Sigmoid colon (tissue), 7 donors: ENCODE measurements around the gene TEDC1. TPM values are rescaled to one million over a fixed set of nuclear protein-coding genes. Genes with fewer than 3 reads are reported as not detected.

Experiments used
- DNase-seq: peaks from one replicate; pipeline ENCODE4 v3.0.0-alpha.2; 2019
- H3K27ac ChIP-seq, 4 donors: fragments of 200-600 bp; sonication (generic); one replicate each; pipeline ENCODE4 v1.5.1; 2016 to 2019; ENCODE audit warnings: mild to moderate bottlenecking in 1 of 4
- H3K27me3 ChIP-seq, 3 donors: fragments of 200-600 bp; sonication (generic); one replicate each; pipeline ENCODE4 v1.5.1; 2019; ENCODE audit warnings: mild to moderate bottlenecking in 1 of 3
- H3K36me3 ChIP-seq, 4 donors: fragments of 200-600 bp; sonication (generic); one replicate each; pipeline ENCODE4 v1.5.1; 2016 to 2019
- H3K4me1 ChIP-seq, 4 donors: fragments of 200-600 bp; sonication (generic); one replicate each; pipeline ENCODE4 v1.5.1; 2017 to 2019
- H3K4me3 ChIP-seq, 4 donors: fragments of 200-600 bp; sonication (generic); one replicate each; pipeline ENCODE4 v1.5.1; 2017 to 2019; ENCODE audit warnings: mild to moderate bottlenecking in 2 of 4, moderate library complexity in 1 of 4
- H3K9me3 ChIP-seq, 4 donors: fragments of 200-600 bp in 3 of 4; sonication (generic) in 3 of 4; one replicate each; pipeline versions ENCODE4 v1.5.1 to v1.6.1; 2013 to 2019
- CTCF ChIP-seq, 4 experiments: fragments of 450-650 bp in 3 of 4; fragments of 200-600 bp in 1 of 4; IDR thresholded peaks; one replicate each; pipeline ENCODE4 v1.5.1; 2016 to 2019; ENCODE audit warnings: antibody characterized with exemption in 4 of 4, mild to moderate bottlenecking in 3 of 4, moderate library complexity in 2 of 4
- EP300 ChIP-seq, 4 donors: sonication (generic); formaldehyde crosslinking; IDR thresholded peaks; one replicate each; pipeline ENCODE4 v1.6.1; 2017; ENCODE audit warnings: antibody characterized with exemption in 4 of 4
- POLR2A ChIP-seq, 2 donors: fragments of 450-650 bp; IDR thresholded peaks; one replicate each; pipeline ENCODE4 v1.6.1; 2016; ENCODE audit warnings: antibody characterized with exemption in 2 of 2, mild to moderate bottlenecking in 2 of 2, moderate library complexity in 2 of 2
- POLR2AphosphoS5 ChIP-seq, 4 donors: sonication (generic); formaldehyde crosslinking; IDR thresholded peaks; one replicate each; pipeline ENCODE4 v1.6.1; 2017; ENCODE audit warnings: antibody characterized with exemption in 4 of 4
- WGBS, 2 donors: extraction: QIAGEN DNeasy Blood & Tissue Kit; methylation state at CpG; one replicate each; pipeline ENCODE4 v1.1.7; 2013; 5-methylcytosine and 5-hydroxymethylcytosine counted together
- intact Hi-C: fragments of 100-400 bp; cut with DNase I; formaldehyde crosslinking; loops from one replicate; pipeline ENCODE4 v1.15.1; 2023
- polyA plus RNA-seq, 3 donors: library from polyadenylated mRNA; stranded (reverse); fragments of 200-250 nt; gene quantifications; one replicate each; pipeline ENCODE4 v1.2.3, GENCODE V29; 2013
- total RNA-seq, 4 donors: library from RNA; depleted of rRNA; stranded (reverse); fragments of >200 nt; gene quantifications; one replicate each; pipeline ENCODE4 v1.1.0, GENCODE V29; 2016
- donor health status: healthy with polysubstance abuse.
- donor health status: Bipolar disorder and iron deficiency.
- donor health status: healthy.

Gene TEDC1
- total and polyA plus RNA-seq, 7 donors = 0.16 to 36.0 (median 5.2) TPM

GRCh38 chr14:105477660-105478397, 13.2 kb upstream of the TEDC1 start:
- H3K4me1 ChIP-seq = peaks cover 0 to 71% (median 69%) of the 10 kb centered on the region in 4 donors
- intact Hi-C loops = loop anchor here (10.0 kb wide), 1 partner anchor 47 kb away; the partner anchor contains the start of gene TMEM121
- peaks cover 3 to 64% (median 9%) of the 10 kb centered on the region in 3 donors for H3K27me3 ChIP-seq
- H3K27ac ChIP-seq = peak overlapping the region in 3 of 4 donors; percentile 9 to 92 (median 21)
- WGBS, 2 donors = 13 to 20% methylated on average over 54 to 56 of the region's 56 CpGs
- H3K9me3 ChIP-seq = no peaks in the 10 kb centered on the region
- DNase-seq = no peak
- H3K4me3 ChIP-seq = no peak overlapping the region
- TF ChIP-seq POLR2AphosphoS5 (IDR thresholded peaks at IDR 0.05) (no peak), EP300 (IDR thresholded peaks at IDR 0.05) (no peak), POLR2A (IDR thresholded peaks at IDR 0.05) (no peak)
- peaks cover 0 to 4% (median 0%) of the 10 kb centered on the region in 4 donors for H3K36me3 ChIP-seq

DNA sequence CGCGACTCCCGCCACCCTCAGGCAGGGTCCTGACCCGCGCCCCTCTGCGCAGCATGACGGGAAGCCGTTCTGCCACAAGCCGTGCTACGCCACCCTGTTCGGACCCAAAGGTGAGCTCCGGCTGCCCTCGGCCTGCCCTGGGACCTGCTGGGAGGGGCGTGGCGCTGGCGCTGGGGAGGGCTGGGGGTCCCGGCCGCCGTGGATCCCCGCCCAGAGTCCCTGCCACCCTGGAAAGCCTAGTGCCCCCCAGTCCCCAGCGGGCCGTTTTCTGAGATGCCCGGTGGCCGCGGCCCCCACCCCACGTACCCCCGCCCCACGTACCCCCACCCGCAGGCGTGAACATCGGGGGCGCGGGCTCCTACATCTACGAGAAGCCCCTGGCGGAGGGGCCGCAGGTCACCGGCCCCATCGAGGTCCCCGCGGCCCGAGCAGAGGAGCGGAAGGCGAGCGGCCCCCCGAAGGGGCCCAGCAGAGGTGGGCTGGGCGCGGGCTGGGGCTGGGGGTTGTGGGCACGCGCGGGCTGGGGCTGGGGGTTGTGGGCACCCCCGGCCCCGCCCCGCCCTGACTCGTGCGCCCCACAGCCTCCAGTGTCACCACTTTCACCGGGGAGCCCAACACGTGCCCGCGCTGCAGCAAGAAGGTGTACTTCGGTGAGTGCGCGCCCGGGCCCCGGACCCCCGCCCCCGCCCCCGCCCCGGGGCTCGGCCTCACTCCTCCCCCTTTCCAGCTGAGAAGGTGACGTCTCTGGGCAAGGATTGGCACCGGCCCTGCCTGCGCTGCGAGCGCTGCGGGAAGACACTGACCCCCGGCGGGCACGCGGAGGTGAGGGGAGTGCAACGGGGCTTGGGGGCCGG, 12.4 kb upstream of the TEDC1 start:
- Histone ChIP-seq H3K4me1 (peaks cover 0 to 71% (median 69%) of the 10 kb centered on the region in 4 donors), H3K9me3 (no peaks in the 10 kb centered on the region), H3K36me3 (peaks cover 0 to 4% (median 0%) of the 10 kb centered on the region in 4 donors), H3K27me3 (peaks cover 3 to 56% (median 9%) of the 10 kb centered on the region in 3 donors), H3K27ac (peak overlapping the region in 3 of 4 donors; percentile 9 to 42 (median 21)), H3K4me3 (no peak overlapping the region)
- TF ChIP-seq POLR2A (IDR thresholded peaks at IDR 0.05) (no peak), EP300 (IDR thresholded peaks at IDR 0.05) (no peak), CTCF (IDR thresholded peaks at IDR 0.05) (no peak), POLR2AphosphoS5 (IDR thresholded peaks at IDR 0.05) (no peak)
- DNase-seq = no peak
- 19 to 38% methylated on average over 81 of the region's 81 CpGs for WGBS, 2 donors
- intact Hi-C loops = loop anchor here (10.0 kb wide), 1 partner anchor 46 kb away; the partner anchor contains the start of gene TMEM121

GRCh38 chr14:105479431-105480158, 11.5 kb upstream of the TEDC1 start:
- TF ChIP-seq EP300 (IDR thresholded peaks at IDR 0.05) (no peak), POLR2A (IDR thresholded peaks at IDR 0.05) (no peak), CTCF (IDR thresholded peaks at IDR 0.05) (no peak), POLR2AphosphoS5 (IDR thresholded peaks at IDR 0.05) (no peak)
- Histone ChIP-seq H3K4me3 (no peak overlapping the region), H3K27ac (peak overlapping the region in 3 of 4 donors; percentile 91 to 98 (median 91)), H3K36me3 (peaks cover 0 to 4% (median 0%) of the 10 kb centered on the region in 4 donors), H3K4me1 (peaks cover 0 to 75% (median 72%) of the 10 kb centered on the region in 4 donors), H3K27me3 (peaks cover 3 to 49% (median 9%) of the 10 kb centered on the region in 3 donors), H3K9me3 (no peaks in the 10 kb centered on the region)
- WGBS, 2 donors = 30 to 54% methylated on average over 34 of the region's 34 CpGs
- DNase-seq = no peak
- intact Hi-C loops = loop anchor here (5.0 to 10.0 kb wide), 2 partner anchors 45 to 167 kb away; partner anchors contain the start of genes PACS2 and TMEM121

DNA sequence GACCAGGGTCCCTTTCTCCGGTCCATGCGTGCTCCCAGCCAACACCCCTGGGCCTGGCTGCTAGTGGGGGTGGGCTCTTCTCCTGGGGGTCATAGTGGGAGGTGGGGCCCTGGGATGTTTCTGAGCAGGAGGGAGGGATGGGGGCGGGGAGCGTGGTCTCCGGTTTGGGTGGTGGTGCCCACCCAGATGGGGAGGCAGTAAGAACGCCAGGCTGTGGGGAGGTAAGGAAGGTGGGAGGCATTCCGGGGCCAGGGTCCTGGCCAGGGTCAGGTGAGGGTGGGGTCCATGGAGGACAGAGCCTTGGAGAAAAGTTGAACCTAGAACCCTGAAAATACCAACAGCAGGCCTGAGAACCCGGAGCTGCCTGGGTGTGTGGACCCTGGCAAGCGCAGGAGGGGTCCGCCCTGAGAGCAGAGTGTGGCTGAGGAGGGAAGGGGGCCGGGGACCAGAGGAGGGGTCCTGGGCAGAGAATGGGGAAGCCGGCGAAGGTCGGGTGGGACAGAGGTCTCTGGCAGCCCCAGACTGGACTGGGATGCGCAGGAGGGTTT, 10.8 kb upstream of the TEDC1 start:
- no peaks in the 10 kb centered on the region for H3K9me3 ChIP-seq
- H3K27me3 ChIP-seq = peaks cover under 1 to 43% (median 5%) of the 10 kb centered on the region in 3 donors
- TF ChIP-seq EP300 (IDR thresholded peaks at IDR 0.05) (no peak), POLR2A (IDR thresholded peaks at IDR 0.05) (no peak), POLR2AphosphoS5 (IDR thresholded peaks at IDR 0.05) (no peak), CTCF (IDR thresholded peaks at IDR 0.05) (no peak)
- H3K4me1 ChIP-seq = peaks cover 0 to 74% (median 69%) of the 10 kb centered on the region in 4 donors
- peak overlapping the region; percentile 85 to 98 (median 91) for H3K27ac ChIP-seq
- H3K36me3 ChIP-seq = peaks cover 0 to 4% (median 0%) of the 10 kb centered on the region in 4 donors
- intact Hi-C loops = loop anchor here (5.0 kb wide), 1 partner anchor 168 kb away; the partner anchor contains the start of gene PACS2
- 44 to 59% methylated on average over 15 of the region's 15 CpGs for WGBS, 2 donors
- H3K4me3 ChIP-seq = no peak overlapping the region
- DNase-seq = no peak
